OCI-LY7 (cell line): ENCODE data around the gene CTNND2. TPM values are rescaled to one million over a fixed set of nuclear protein-coding genes. Genes with fewer than 3 reads are reported as not detected.

ENCODE experiments used
- BruUV-seq: library from RNA; stranded (reverse); fragments of 400-500 nt; replicated peaks from 2 replicates; lab custom pipeline; 2021; lab: Mats Ljungman, UMichigan
- CTCF ChIA-PET: fragments of 300-600 bp; sonication (Branson Sonifier 250); formaldehyde crosslinking; loops from one replicate; lab custom pipeline; 2022; ENCODE audit warnings: antibody characterized with exemption; ENCODE audit not compliant: unreplicated experiment; lab: Charles Lee
- POLR2A ChIA-PET: fragments of 300-600 bp; sonication (Branson Sonifier 250); formaldehyde crosslinking; loops from one replicate; lab custom pipeline; 2022; ENCODE audit warnings: antibody characterized with exemption; lab: Charles Lee
- DNase-seq: peaks from one replicate; pipeline ENCODE4 v3.0.0-alpha.2; 2015; ENCODE audit warnings: low spot score
- H2AFZ ChIP-seq: fragments of 200-600 bp; sonication (generic), shearing (Covaris generic); 2 replicates; pipeline ENCODE4 v1.6.1; 2014; ENCODE audit warnings: mild to moderate bottlenecking, antibody characterized with exemption, low read length, moderate library complexity
- H3K27ac ChIP-seq: fragments of 200-600 bp; sonication (generic); 2 replicates; pipeline ENCODE4 v1.5.1; 2014; ENCODE audit warnings: mixed run types, low read depth, mild to moderate bottlenecking, moderate library complexity, low read length, inconsistent platforms; ENCODE audit not compliant: poor library complexity, severe bottlenecking
- H3K36me3 ChIP-seq: fragments of 200-600 bp; sonication (generic); 2 replicates; pipeline ENCODE4 v1.6.1; 2014; ENCODE audit warnings: mild to moderate bottlenecking, antibody characterized with exemption, low read length, moderate library complexity, mixed read lengths; ENCODE audit not compliant: insufficient read depth
- H3K4me1 ChIP-seq: fragments of 200-600 bp; sonication (generic); 2 replicates; pipeline ENCODE4 v1.5.1; 2014; ENCODE audit warnings: mild to moderate bottlenecking, low read length; ENCODE audit not compliant: insufficient read depth, poor library complexity, severe bottlenecking
- H3K4me2 ChIP-seq: fragments of 200-600 bp; sonication (generic); 2 replicates; pipeline ENCODE4 v1.6.1; 2014; ENCODE audit warnings: mild to moderate bottlenecking, low read length
- H3K4me3 ChIP-seq: fragments of 200-600 bp; sonication (generic); 2 replicates; pipeline ENCODE4 v1.5.1; 2014; ENCODE audit warnings: mild to moderate bottlenecking, low read depth, low read length; ENCODE audit not compliant: poor library complexity, severe bottlenecking
- H3K79me2 ChIP-seq: fragments of 200-600 bp; sonication (generic); 2 replicates; pipeline ENCODE4 v1.6.1; 2016; ENCODE audit warnings: low read depth, mild to moderate bottlenecking, low read length, moderate library complexity, mixed read lengths; ENCODE audit not compliant: insufficient read depth
- H3K9me2 ChIP-seq: fragments of 200-600 bp; sonication (generic); 2 replicates; pipeline ENCODE4 v1.6.1; 2016; ENCODE audit warnings: mild to moderate bottlenecking, low read length, mixed read lengths; ENCODE audit not compliant: insufficient read depth
- H3K9me3 ChIP-seq: fragments of 200-600 bp; sonication (generic); 2 replicates; pipeline ENCODE4 v1.6.1; 2014; ENCODE audit warnings: mild to moderate bottlenecking, mixed run types, low read length, mixed read lengths
- H4K20me1 ChIP-seq: fragments of 200-600 bp; sonication (generic); 2 replicates; pipeline ENCODE4 v1.6.1; 2014; ENCODE audit warnings: mild to moderate bottlenecking, antibody characterized with exemption, low read length, moderate library complexity, mixed read lengths; ENCODE audit not compliant: insufficient read depth
- CTCF ChIP-seq: fragments of 200-600 bp; sonication (generic); conservative IDR thresholded peaks from 2 replicates; pipeline ENCODE4 v1.5.1; 2014; ENCODE audit warnings: mild to moderate bottlenecking, antibody characterized with exemption, low read length, moderate library complexity, mixed read lengths
- EZH2phosphoT487 ChIP-seq: fragments of 200-600 bp; sonication (generic); IDR thresholded peaks from 2 replicates; pipeline ENCODE4 v1.6.1; 2018; ENCODE audit warnings: low read depth, borderline replicate concordance, mild to moderate bottlenecking, mixed run types, antibody characterized with exemption, low read length, moderate library complexity, mixed read lengths
- intact Hi-C: fragments of 100-400 bp; cut with micrococcal nuclease; formaldehyde crosslinking; loops from one replicate; pipeline ENCODE4 v1.10.0; 2022; ENCODE audit not compliant: unreplicated experiment
- total RNA-seq, 2 experiments: library from RNA; depleted of rRNA in 1 of 2; stranded (reverse); fragments of >200 nt in 1 of 2; shearing (Covaris generic) in 1 of 2; gene quantifications; 2 replicates each; pipeline ENCODE4 v1.2.3, GENCODE V29; 2014 to 2022

CTNND2 gene
- total RNA-seq, 2 experiments from 2014 or later: not detected

- intact Hi-C loops: no loop called here
- Histone ChIP-seq H3K4me1 (no peaks in the 10 kb centered on the region), H3K27ac (no peak overlapping the region), H3K4me3 (no peak overlapping the region), H4K20me1 (no peaks in the 10 kb centered on the region), H3K9me3 (no peaks in the 10 kb centered on the region), H3K4me2 (no peak overlapping the region), H2AFZ (no peak overlapping the region), H3K36me3 (no peaks in the 10 kb centered on the region), H3K9me2 (no peaks in the 10 kb centered on the region), H3K79me2 (no peaks in the 10 kb centered on the region)
- CTCF ChIA-PET: no interaction called here
- TF ChIP-seq CTCF (no peak), EZH2phosphoT487 (no peak)
- POLR2A ChIA-PET: interaction anchor here (0.7 kb wide), 1 partner anchor 42 kb away, joined by 4 read pairs; no protein-coding TSS in a partner anchor
- DNase-seq: no peak
- no TSS peak for BruUV-seq
Measured at GRCh38 chr5:11383506-11384095, 520.6 kb downstream of the CTNND2 start.

- no peak for DNase-seq
- no peak overlapping the region for H3K4me2 ChIP-seq
- no peaks in the 10 kb centered on the region for H3K4me1 ChIP-seq
- H3K36me3 ChIP-seq: no peaks in the 10 kb centered on the region
- ChIA-PET POLR2A (interaction anchor here (0.6 to 0.7 kb wide), 2 partner anchors 62 to 271 kb away, joined by 3 read pairs; no protein-coding TSS in a partner anchor), CTCF (no interaction called here)
- BruUV-seq: no TSS peak
- H2AFZ ChIP-seq: no peak overlapping the region
- TF ChIP-seq EZH2phosphoT487: no peak
- TF ChIP-seq CTCF: no peak
- H3K4me3 ChIP-seq: no peak overlapping the region
- H3K9me2 ChIP-seq: no peaks in the 10 kb centered on the region
- H3K9me3 ChIP-seq: no peaks in the 10 kb centered on the region
- H3K27ac ChIP-seq: no peak overlapping the region
- H4K20me1 ChIP-seq: no peaks in the 10 kb centered on the region
- intact Hi-C loops: no loop called here
- H3K79me2 ChIP-seq: no peaks in the 10 kb centered on the region
Measured at GRCh38 chr5:11378461-11378860, 525.8 kb downstream of the CTNND2 start.

GRCh38 chr5:11377896-11378295 is 526.4 kb downstream of the CTNND2 start:
- no peak overlapping the region for H2AFZ ChIP-seq
- BruUV-seq: no TSS peak
- no peaks in the 10 kb centered on the region for H3K9me2 ChIP-seq
- H4K20me1 ChIP-seq: no peaks in the 10 kb centered on the region
- TF ChIP-seq CTCF (no peak), EZH2phosphoT487 (no peak)
- no peak overlapping the region for H3K4me2 ChIP-seq
- H3K27ac ChIP-seq: no peak overlapping the region
- no peaks in the 10 kb centered on the region for H3K9me3 ChIP-seq
- H3K4me1 ChIP-seq: no peaks in the 10 kb centered on the region
- CTCF ChIA-PET: no interaction called here
- intact Hi-C loops: no loop called here
- no peaks in the 10 kb centered on the region for H3K36me3 ChIP-seq
- no peak overlapping the region for H3K4me3 ChIP-seq
- no peak for DNase-seq
- POLR2A ChIA-PET: interaction anchor here (0.6 kb wide), 1 partner anchor 63 kb away, joined by 3 read pairs; no protein-coding TSS in a partner anchor
- H3K79me2 ChIP-seq: no peaks in the 10 kb centered on the region
